Measurements from ENCODE around the gene TMED9. TPM values are rescaled to one million over a fixed set of nuclear protein-coding genes. Genes with fewer than 3 reads are reported as not detected.
A peak's percentile ranks its signal among the peaks of the same experiment; 100 is the strongest.

TMED9 gene
- total RNA-seq, 1 experiment from 2014 or later = 156 TPM

- H4K20me1 ChIP-seq (ENCODE audit: control insufficient read depth, insufficient read depth, insufficient read length) = no peaks in the 10 kb centered on the region
- H2BK120ac ChIP-seq (ENCODE audit: low read depth, low read length, poor library complexity, severe bottlenecking) = no peak overlapping the region
- no peak overlapping the region for H3T11ph ChIP-seq (ENCODE audit: low read length)
- H3K27me3 Mint-ChIP-seq (ENCODE audit: low read depth) = peaks cover 17% of the 10 kb centered on the region
- H2BK5ac ChIP-seq (ENCODE audit: insufficient read length, low read length) = no peak overlapping the region
- no peak overlapping the region for H2BK20ac ChIP-seq (ENCODE audit: low read depth, low read length, poor library complexity, severe bottlenecking)
- no peak overlapping the region for H3K27ac ChIP-seq (ENCODE audit: insufficient read length, low read depth, low read length)
- no CpG with 5 or more reads among the region's 10 CpGs for WGBS (ENCODE audit: extremely low coverage, insufficient read length, low lambda C conversion rate)
- no peak overlapping the region for H4K91ac ChIP-seq (ENCODE audit: insufficient read length, low read depth, low read length)
- no peak overlapping the region for H3K4ac ChIP-seq (ENCODE audit: low read depth, low read length)
- no peaks in the 10 kb centered on the region for H3K9me3 ChIP-seq (ENCODE audit: control insufficient read depth, low read depth, low read length)
- H4K8ac ChIP-seq (replicated peaks; ENCODE audit: insufficient read length, low read depth, low read length) = no peak overlapping the region
- H3K79me2 ChIP-seq (ENCODE audit: insufficient read depth, low read length) = no peaks in the 10 kb centered on the region
- H3K9me3 Mint-ChIP-seq = no peaks in the 10 kb centered on the region; a peak in 1 of 5 replicates
- H3K9ac ChIP-seq (ENCODE audit: extremely low read depth, insufficient read length, low read length) = no peak overlapping the region
- no peaks in the 10 kb centered on the region; a peak in 1 of 7 replicates for H3K36me3 Mint-ChIP-seq (ENCODE audit: insufficient read depth in 1 of 3, low read depth in 3 of 3)
- no peak overlapping the region for H3K4me2 ChIP-seq (ENCODE audit: insufficient read depth, insufficient read length, low read length)
- peak; percentile 18; the same call in 1 of the 3 replicates for TF ChIP-seq CTCF (conservative IDR thresholded peaks at IDR 0.05)
- no peaks in the 10 kb centered on the region for H3K23me2 ChIP-seq (ENCODE audit: insufficient read length, low read depth, low read length, poor library complexity, severe bottlenecking)
- H3K14ac ChIP-seq (ENCODE audit: insufficient read depth, low read length) = no peak overlapping the region
- H2AK5ac ChIP-seq (ENCODE audit: insufficient read length, low read length) = no peak overlapping the region
- H2BK15ac ChIP-seq (ENCODE audit: low read depth, low read length) = no peak overlapping the region
- DNase-seq = no peak
- H3K56ac ChIP-seq (ENCODE audit: insufficient read length, low read depth, low read length) = no peak overlapping the region
- H3K27me3 ChIP-seq (ENCODE audit: insufficient read depth, low read length) = no peaks in the 10 kb centered on the region; the same call in 1 of the 2 replicates
- peaks cover 0 to 6% of the 10 kb centered on the region in 2 experiments; a peak in 2 of 4 replicates for H3K4me1 Mint-ChIP-seq
- no peak overlapping the region for H2AFZ ChIP-seq (ENCODE audit: low read length)
- no peak overlapping the region for H3K18ac ChIP-seq (ENCODE audit: insufficient read length, low read depth, low read length)
- peaks cover 2% of the 10 kb centered on the region; the same call in 1 of the 2 replicates for H3K4me1 ChIP-seq (ENCODE audit: insufficient read depth, low read length)
- H4K5ac ChIP-seq (ENCODE audit: insufficient read length, low read depth, low read length) = no peak overlapping the region
- H3K4me3 Mint-ChIP-seq = no peak overlapping the region
- H3K79me1 ChIP-seq (ENCODE audit: insufficient read depth, low read depth, low read length, poor library complexity, severe bottlenecking) = no peaks in the 10 kb centered on the region
- no peak overlapping the region for H3K27ac Mint-ChIP-seq
- H3K23ac ChIP-seq (ENCODE audit: insufficient read length, low read depth, low read length) = no peak overlapping the region
- H2BK12ac ChIP-seq (ENCODE audit: insufficient read length, low read depth, low read length) = no peak overlapping the region
Measured at GRCh38 chr5:177576169-177576568, 15.8 kb upstream of the TMED9 start.
